ENCODE data around the gene TMEM238. TPM values are rescaled to one million over a fixed set of nuclear protein-coding genes. Genes with fewer than 3 reads are reported as not detected.

TMEM238 gene
- total RNA-seq, 1 donor from 2014 or later, result 14.8 TPM

- intact Hi-C loops (cut with micrococcal nuclease), result loop anchor here (1.0 to 10.0 kb wide), 2 partner anchors 90 to 918 kb away; partner anchors contain the start of gene LENG9
Measured at GRCh38 chr19:55382522-55383054, 1.5 kb downstream of the TMEM238 start.

DNA sequence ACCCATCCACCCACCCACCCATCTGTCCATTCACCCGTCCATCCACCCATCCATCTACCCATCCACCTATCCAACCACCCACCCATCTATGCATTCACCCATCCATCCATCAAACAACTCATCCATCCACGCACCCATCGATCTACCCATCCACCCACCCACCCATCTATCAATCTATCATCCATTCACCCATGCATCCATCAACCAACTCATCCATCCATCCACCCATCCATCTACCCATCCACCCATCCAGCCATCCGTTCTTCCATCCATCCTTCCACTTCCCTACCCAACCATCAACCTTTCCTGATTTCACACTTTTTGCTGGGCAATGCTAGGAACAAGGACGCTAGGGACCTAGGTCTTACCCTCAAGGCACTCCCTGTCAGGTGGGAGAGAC lies 2.1 kb downstream of the TMEM238 start:
- intact Hi-C loops (cut with micrococcal nuclease), result loop anchor here (10.0 kb wide), 1 partner anchor 917 kb away; the partner anchor contains the start of gene LENG9

DNA sequence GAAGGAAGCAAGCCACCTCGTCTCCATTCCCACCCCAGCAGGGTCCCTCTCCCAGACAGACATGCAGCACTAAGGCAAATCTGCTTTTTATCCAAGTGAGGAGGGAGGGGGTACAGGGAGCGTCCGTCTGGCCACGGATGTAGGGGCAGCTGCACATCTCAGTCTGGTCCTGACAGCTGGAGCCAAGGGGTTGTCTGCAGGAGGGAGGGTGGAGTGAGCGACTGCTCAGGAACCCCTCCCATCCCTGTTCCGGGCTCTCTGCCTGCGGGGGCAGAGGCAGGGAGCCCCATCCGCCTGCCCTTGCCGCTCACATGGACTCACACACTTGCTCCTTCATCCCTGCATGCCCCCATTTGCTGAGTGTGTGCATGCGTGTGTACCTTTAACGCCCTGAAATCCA lies 4.9 kb downstream of the TMEM238 start:
- intact Hi-C loops (cut with micrococcal nuclease), result no loop called here

DNA sequence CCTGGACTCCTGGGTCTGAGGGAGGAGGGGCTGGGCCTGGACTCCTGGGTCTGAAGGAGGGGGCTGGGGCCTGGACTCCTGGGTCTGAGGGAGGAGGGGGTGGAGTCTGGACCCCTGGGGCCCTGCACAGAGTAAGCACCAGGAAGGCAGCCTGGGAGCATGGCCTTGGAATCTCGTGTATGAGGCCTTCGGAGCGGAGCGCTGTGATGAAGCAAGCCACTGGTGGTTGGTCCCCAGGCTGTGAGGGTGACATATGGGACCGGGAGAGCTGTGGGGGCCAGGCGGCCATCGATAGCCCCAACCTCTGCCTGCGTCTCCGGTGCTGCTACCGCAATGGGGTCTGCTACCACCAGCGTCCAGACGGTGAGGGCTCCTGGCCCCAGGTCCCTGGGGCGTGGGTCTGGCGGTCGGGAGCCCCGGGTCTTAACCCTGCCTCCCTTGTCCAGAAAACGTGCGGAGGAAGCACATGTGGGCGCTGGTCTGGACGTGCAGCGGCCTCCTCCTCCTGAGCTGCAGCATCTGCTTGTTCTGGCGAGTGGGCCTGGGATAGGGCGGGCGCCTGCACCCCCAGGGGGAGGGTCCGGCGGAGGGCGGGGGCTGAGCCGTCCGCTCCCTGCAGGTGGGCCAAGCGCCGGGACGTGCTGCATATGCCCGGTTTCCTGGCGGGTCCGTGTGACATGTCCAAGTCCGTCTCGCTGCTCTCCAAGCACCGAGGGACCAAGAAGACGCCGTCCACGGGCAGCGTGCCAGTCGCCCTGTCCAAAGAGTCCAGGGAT lies 6.5 kb downstream of the TMEM238 start:
- intact Hi-C loops (cut with micrococcal nuclease), result no loop called here

GRCh38 chr19:55376241-55376933 lies 7.7 kb downstream of the TMEM238 start, which contains the start of gene TMEM190:
Gene TMEM190, plus strand, starts transcription at chr19:55376826. Its CDS starts 28 bp downstream, at chr19:55376854.
- intact Hi-C loops (cut with micrococcal nuclease), result no loop called here

DNA sequence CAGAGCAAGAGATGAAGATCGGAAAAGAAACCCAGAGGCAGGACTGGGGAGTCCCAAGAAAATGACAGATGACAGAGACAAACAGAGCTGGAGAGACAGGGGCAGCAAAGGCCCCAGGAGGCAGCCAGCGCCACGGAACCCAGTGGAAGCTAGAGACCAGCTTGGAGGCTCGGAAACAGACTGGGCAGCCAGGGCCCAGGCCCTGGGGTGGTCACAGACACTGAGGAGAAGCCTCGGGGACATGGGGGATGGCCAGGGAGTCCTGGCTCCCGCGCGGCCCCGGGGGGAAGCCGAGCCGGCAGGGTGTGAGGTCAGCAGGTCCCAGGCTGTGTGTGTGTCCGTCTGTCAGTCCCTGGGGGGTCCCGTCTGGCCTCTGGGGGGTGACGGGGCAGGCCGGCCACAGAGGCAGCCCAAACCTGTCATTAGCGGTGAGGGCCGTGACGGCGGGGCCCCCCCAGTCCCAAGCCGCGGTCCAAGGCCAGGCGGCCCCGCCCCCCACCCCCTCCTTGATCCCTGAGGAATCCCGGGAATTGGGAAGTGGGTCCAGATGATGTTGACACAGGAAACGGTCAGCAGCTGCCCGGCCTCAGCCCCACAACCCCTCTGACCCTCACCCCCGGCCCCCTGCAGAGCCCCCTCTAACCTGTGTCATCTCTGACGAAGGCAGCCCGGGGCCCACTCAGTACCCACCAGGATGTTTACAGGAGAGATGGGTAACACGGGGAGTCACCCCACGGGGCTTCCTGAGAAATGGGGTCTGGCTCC lies 9.9 kb downstream of the TMEM238 start:
- intact Hi-C loops (cut with micrococcal nuclease), result no loop called here

DNA sequence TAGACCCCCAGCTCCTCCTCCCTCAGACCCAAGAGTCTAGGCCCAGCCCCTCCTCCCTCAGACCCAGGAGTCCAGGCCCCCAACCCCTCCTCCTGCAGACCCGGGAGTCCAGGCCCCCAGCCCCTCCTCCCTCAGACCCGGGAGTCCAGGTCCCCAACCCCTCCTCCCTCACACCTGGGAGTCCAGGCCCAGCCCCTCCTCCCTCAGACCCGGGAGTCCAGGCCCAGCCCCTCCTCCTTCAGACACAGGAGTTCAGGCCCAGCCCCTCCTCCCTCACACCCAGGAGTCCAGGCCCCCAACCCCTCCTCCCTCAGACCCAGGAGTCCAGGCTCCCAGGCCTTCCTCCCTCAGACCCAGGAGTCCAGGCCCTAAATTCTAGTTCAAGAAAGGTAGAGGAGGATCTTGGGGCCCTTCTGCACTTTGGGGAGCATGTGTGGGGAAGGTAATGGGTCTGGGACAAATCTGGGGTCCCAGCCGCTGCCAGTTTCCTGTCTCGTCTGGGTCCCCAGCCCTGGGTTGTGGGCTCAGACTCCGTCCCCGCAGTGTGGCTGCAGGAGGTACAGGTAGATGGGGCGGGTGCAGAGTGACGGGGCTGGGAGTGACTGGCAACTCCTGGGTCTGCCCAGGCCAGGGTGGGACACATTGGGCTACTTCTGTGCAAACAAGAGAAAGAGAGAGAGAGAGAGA lies 10.6 kb downstream of the TMEM238 start:
- intact Hi-C loops (cut with micrococcal nuclease), result no loop called here

DNA sequence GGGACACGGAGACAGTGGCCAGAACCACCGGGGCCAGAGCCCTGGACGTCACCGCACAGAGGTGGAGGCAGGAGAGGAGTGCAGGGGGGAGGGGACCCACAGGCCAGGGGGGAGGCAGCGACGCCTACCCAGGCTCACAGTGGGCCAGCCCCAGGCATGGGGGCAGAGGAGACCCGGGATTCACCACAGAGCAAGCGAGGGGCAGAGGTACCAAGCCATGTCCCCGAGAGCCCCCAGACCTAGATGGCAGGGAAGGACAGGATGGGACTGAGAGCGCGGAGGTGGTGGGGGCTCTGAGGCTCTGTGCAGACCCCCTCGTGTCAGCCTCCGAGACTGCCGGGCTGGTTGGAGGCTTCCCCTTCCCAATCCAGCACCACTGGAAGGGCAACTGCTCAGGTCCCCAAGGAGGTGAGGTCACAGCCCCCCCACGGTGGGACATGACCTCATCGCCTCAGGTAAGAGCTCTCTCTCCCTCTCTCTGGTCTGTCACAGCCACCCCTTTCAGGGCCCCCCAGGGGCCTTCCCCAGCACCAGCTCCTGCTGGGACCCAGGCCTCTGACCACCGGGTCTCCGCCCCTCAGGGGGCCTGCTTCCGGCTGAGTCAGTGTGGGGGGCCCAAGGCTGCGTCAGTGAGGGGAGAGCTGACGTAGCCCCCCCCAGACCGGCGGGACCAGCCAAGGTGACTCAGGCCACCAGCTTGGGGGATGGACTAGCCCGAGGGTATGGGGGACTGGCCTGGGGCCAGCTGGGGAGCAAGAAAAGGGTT lies 11.6 kb downstream of the TMEM238 start:
- intact Hi-C loops (cut with micrococcal nuclease), result no loop called here

DNA sequence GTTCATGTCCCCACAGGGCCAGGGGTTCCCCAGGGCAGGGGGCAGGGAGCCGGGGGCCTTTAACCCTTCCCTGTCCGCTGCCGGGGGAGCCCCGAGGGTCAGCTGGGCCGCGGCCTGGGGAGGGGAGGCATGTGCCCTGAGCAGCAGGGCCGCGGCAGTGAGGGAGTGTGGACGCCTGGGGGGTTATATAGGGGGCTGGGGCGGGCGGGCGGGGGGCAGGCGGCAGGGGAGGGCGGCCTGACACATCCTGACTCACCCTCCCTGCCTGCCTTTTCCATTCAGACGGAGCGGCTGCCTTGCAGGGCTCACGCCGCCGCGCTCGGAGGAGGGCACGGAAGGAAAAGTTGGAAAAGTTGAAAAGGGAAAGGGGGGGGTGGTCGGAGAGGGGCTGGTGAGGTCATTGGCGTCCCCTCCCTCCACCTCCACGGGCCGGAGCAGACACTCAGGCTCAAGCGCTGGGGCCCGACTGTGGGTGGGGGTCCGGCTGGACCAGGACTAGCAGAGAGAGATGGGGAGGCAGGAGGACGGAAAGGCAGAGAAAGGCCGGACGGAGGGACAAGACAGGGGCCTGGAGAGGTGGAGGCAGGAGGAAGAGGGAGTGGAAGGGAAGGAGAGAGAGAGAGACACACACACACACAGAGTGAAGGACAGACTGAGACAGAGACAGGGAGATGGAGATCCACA lies 13.6 kb downstream of the TMEM238 start, which contains the start of gene IL11:
IL11 (minus strand) TSS at position 159 of the 684 bp plus-strand sequence; CDS start at position 6, 153 bp downstream.
- intact Hi-C loops (cut with micrococcal nuclease), result no loop called here

GRCh38 chr19:55369653-55370304 lies 14.3 kb downstream of the TMEM238 start:
- intact Hi-C loops (cut with micrococcal nuclease), result no loop called here

DNA sequence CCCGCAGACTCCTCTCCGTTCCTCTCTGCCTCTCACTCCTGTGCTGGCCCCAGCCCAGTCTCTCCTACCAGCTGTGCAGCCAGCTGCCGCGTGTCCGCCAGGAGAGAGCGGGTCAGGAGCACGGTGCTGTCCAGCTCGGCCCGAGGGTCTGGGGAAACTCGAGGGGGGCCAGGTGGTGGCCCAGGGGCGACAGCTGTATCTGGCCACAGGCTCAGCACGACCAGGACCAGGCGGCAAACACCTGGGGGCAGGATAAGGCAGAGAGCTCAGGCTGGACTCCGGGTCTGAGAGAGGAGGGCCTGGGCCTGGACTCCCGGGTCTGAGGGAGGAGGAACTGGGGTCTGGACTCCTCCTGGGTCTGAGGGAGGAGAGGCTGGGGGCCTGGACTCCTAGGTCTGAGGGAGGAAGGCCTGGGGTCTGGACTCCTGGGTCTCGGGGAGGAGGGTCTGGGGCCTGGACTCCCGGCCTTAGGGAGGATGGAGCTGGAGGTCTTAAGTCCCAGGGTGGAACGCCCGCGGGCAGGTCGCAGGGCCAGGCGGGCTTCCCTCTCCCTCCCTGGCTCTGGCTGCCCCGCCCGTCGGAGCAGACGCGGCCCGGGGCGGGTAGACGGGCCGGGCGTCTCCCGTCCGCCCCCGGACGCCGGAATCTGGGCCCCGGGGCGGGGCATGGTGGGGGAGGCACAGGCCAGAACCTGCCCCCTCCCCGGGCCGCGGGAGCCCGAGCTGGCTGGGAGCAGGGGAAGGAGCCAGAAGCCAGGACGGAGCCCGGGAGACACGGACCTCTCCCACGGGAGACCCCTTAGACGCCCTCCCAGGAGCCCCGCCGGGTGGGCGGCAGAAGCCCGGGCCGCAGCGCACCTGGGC lies 15.2 kb downstream of the TMEM238 start:
- intact Hi-C loops (cut with micrococcal nuclease), result no loop called here

DNA sequence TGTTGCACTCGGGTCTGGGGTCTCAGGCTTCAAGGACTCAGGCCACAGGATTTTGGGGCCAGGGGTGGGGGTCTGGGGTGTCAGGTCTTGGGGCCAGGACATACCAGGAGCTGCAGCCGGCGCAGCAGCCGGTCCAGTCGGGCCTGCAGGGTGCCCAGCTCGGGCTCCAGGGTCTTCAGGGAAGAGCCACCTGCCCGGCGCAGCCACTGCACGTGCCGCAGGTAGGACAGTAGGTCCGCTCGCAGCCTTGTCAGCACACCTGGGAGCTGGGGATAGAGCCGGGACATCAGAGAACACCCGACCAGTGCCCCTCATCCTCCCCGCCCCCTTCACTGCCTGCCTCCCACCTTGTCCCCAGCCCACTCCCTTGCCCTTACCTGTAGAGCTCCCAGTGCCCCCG lies 16.0 kb downstream of the TMEM238 start:
- intact Hi-C loops (cut with micrococcal nuclease), result no loop called here

- intact Hi-C loops (cut with micrococcal nuclease), result no loop called here
Measured at GRCh38 chr19:55366790-55367189, 17.3 kb downstream of the TMEM238 start.

DNA sequence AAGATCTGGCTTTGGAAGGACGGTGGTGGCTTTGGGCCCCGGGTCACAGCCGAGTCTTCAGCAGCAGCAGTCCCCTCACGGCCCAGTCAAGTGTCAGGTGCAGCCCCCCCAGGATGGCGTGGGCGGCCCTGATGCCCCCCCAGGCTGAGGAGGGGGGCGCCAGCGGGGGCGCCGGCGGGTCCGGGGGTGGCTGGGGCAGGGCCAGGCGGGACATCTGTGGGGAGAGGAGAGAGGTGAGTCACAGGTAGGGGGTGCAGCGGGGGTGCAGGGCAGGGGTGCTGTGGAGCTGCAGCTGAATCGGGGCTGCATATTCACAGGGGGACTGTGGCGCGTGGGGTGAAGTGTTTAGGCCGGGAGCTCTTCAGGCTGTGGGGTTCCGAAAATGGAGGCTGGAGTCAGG lies 18.1 kb downstream of the TMEM238 start:
- intact Hi-C loops (cut with micrococcal nuclease), result no loop called here

- intact Hi-C loops (cut with micrococcal nuclease), result no loop called here
Measured at GRCh38 chr19:55365245-55365644, 18.8 kb downstream of the TMEM238 start.

DNA sequence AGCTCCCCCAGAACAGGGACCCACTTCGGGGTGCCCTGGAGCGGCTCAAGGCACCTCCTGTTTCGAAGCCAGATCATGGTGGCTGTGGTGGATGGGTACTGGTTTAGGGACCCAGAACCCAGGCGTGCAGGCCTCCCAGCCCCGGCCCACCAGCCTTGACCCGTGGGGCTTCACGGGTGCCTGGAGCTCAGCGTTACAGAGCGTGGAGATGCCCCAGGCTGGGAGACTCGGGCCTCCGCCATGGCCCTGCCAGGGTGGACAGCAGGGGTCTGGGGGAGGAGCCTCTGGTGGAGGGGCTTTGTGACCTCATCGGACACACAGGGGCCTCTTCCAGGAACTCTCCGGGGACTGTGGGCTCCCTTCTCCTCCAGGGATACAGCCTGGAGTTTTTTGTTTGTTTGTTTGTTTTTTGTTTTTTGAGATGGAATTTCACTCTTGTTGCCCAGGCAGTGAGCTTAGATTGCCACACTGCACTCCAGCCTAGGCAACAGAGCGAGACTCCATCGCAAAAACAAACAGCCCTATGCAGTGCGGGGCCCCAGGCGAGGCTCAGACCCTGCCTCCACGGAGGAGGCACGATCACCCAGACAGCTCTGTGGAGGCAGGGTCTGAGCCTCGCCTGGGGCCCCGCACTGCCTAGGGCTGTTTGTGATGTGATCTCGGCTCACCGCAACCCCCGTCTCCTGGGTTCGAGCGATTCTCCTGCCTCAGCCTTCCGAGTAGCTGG lies 20.9 kb downstream of the TMEM238 start, which contains the start of gene GARIN5B:
GARIN5B (minus strand) TSS at position 271 of the 727 bp plus-strand sequence; CDS start at position 77, 194 bp downstream.
- intact Hi-C loops (cut with micrococcal nuclease), result no loop called here

Data from T-helper 1 cell treated with Interleukin-12 subunit alpha and Interleukin-12 subunit beta and Interleukin-4 antibody, amounts not matched to agents 30 ng/mL and 1 ng/mL, for 36 hours (primary cell).